GM19397 (cell line): ENCODE data around the gene REM2.
A peak's percentile ranks its signal among the peaks of the same experiment; 100 is the strongest.
"Not testable (repeated sequence)": the region's sequence is repeated elsewhere in the genome, so short reads cannot be mapped to it uniquely, and the experiment has no call there.

ENCODE experiments used
- ATAC-seq: cut with Tn5 transposase; IDR thresholded peaks from one replicate; pipeline ENCODE4 v1.9.1; 2021; ENCODE audit warnings: mild to moderate bottlenecking, moderate library complexity; ENCODE audit not compliant: unreplicated experiment

REM2 gene

GRCh38 chr14:22847661-22848341, 35.2 kb upstream of the REM2 start:
- no peak for ATAC-seq

GRCh38 chr14:22848351-22849164, 34.5 kb upstream of the REM2 start:
- no peak for ATAC-seq

GRCh38 chr14:22849212-22849819, 33.7 kb upstream of the REM2 start:
- ATAC-seq = no peak

- ATAC-seq = no peak
Observed at GRCh38 chr14:22850944-22851764, 31.9 kb upstream of the REM2 start.

GRCh38 chr14:22852178-22852577, 30.8 kb upstream of the REM2 start:
- not testable (repeated sequence) for ATAC-seq

- no peak for ATAC-seq
Observed at GRCh38 chr14:22852599-22852939, 30.5 kb upstream of the REM2 start.

GRCh38 chr14:22852940-22853767, 29.9 kb upstream of the REM2 start:
- peak; percentile 77 for ATAC-seq

- ATAC-seq = not testable (repeated sequence)
Observed at GRCh38 chr14:22854296-22854695, 28.7 kb upstream of the REM2 start.

- no peak for ATAC-seq
Observed at GRCh38 chr14:22854963-22855724, 27.9 kb upstream of the REM2 start.

- no peak for ATAC-seq
Observed at GRCh38 chr14:22856428-22856827, 26.6 kb upstream of the REM2 start.

- ATAC-seq = not testable (repeated sequence)
Observed at GRCh38 chr14:22860377-22860776, 22.6 kb upstream of the REM2 start.

GRCh38 chr14:22861651-22862050, 21.4 kb upstream of the REM2 start:
- no peak for ATAC-seq

- ATAC-seq = no peak
Observed at GRCh38 chr14:22864979-22865378, 18.0 kb upstream of the REM2 start.

- no peak for ATAC-seq
Observed at GRCh38 chr14:22865424-22866405, 17.3 kb upstream of the REM2 start.

GRCh38 chr14:22866874-22867273, 16.1 kb upstream of the REM2 start:
- ATAC-seq = no peak

GRCh38 chr14:22870811-22871223, 12.2 kb upstream of the REM2 start:
- ATAC-seq = peak; percentile 11

- peak; percentile 86 for ATAC-seq
Observed at GRCh38 chr14:22871224-22872032, 11.6 kb upstream of the REM2 start, which contains the start of gene LRP10. Gene LRP10, plus strand, starts transcription at chr14:22871740. Its CDS starts 564 bp downstream, at chr14:22872304.
